Lower lobe of right lung (tissue), 2 donors: ENCODE results near the gene ADAM23. TPM values are rescaled to one million over a fixed set of nuclear protein-coding genes. Genes with fewer than 3 reads are reported as not detected.

Experiments
- ATAC-seq, 2 donors: fragments of 200-7000 bp; cut with Tn5 transposase; one replicate each; pipeline ENCODE4 v1.9.1; 2020 to 2022; ENCODE audit warnings: mild to moderate bottlenecking in 2 of 2, moderate library complexity in 2 of 2
- DNase-seq: peaks from one replicate; pipeline ENCODE4 v3.0.0-alpha.2; 2020
- H3K27ac ChIP-seq: fragments of 200-600 bp; one replicate; pipeline ENCODE4 v1.8.0; 2022
- H3K27me3 ChIP-seq: fragments of 200-600 bp; one replicate; pipeline ENCODE4 v1.8.0; 2022; ENCODE audit warnings: low read depth
- H3K36me3 ChIP-seq: fragments of 200-600 bp; one replicate; pipeline ENCODE4 v1.8.0; 2022; ENCODE audit warnings: mild to moderate bottlenecking
- H3K4me1 ChIP-seq: fragments of 200-600 bp; one replicate; pipeline ENCODE4 v1.8.0; 2022
- H3K4me3 ChIP-seq: fragments of 200-600 bp; one replicate; pipeline ENCODE4 v1.8.0; 2022; ENCODE audit warnings: mild to moderate bottlenecking
- H3K9me3 ChIP-seq: fragments of 200-600 bp; one replicate; pipeline ENCODE4 v1.8.0; 2022
- CTCF ChIP-seq: fragments of 200-600 bp; IDR thresholded peaks from one replicate; pipeline ENCODE4 v1.8.0; 2022; ENCODE audit warnings: antibody characterized with exemption, mild to moderate bottlenecking
- intact Hi-C: fragments of 100-400 bp; cut with DNase I; formaldehyde crosslinking; loops from one replicate; pipeline ENCODE4 v1.11.0; 2022
- total RNA-seq: library from RNA; stranded (reverse); fragmentation: NEBNext Ultra II Directional; extraction: Animal tissue kit (Norgen Biotek cat#: 25700); gene quantifications from one replicate; pipeline ENCODE4 v1.2.1, GENCODE V29; 2021
- donor health status: DM: no; HTN: yes; CAD: no; lungs with severe emphysema.

Gene ADAM23
- total RNA-seq, 1 donor from 2014 or later, result 2.5 TPM

GRCh38 chr2:206457188-206457634, 13.9 kb downstream of the ADAM23 start:
- ATAC-seq, result no peak
- no peak overlapping the region for H3K4me3 ChIP-seq
- H3K9me3 ChIP-seq, result no peaks in the 10 kb centered on the region
- H3K4me1 ChIP-seq, result no peaks in the 10 kb centered on the region
- H3K27ac ChIP-seq, result no peak overlapping the region
- no peaks in the 10 kb centered on the region for H3K36me3 ChIP-seq
- DNase-seq, result no peak
- TF ChIP-seq CTCF, result no peak
- no peaks in the 10 kb centered on the region for H3K27me3 ChIP-seq
- intact Hi-C loops, result no loop called here

GRCh38 chr2:206462240-206462854, 19.0 kb downstream of the ADAM23 start:
- Histone ChIP-seq H3K36me3 (no peaks in the 10 kb centered on the region), H3K4me3 (no peak overlapping the region), H3K27me3 (no peaks in the 10 kb centered on the region), H3K4me1 (no peaks in the 10 kb centered on the region), H3K9me3 (no peaks in the 10 kb centered on the region), H3K27ac (no peak overlapping the region)
- no peak for ATAC-seq
- no peak for DNase-seq
- intact Hi-C loops, result no loop called here
- TF ChIP-seq CTCF, result no peak

DNA sequence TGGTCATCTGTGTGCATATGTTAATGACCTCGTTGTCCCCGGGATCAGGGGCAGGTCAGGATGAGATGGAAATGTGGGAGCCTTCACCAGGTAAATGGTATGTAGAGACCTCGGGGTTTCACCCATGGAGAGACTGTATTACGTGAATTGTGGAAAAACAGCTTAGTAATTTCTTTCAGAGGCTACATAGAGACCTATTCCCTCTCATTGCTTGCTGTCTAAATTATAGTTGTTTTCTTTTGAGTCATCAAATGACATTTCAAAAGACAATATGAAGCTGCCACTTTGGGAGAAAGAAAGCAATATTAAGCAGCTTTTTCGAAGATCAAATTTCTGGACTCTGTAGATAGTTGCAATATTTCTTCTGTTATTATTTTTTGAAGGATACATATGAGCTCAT, 20.4 kb downstream of the ADAM23 start:
- Histone ChIP-seq H3K36me3 (no peaks in the 10 kb centered on the region), H3K9me3 (no peaks in the 10 kb centered on the region), H3K4me1 (no peaks in the 10 kb centered on the region), H3K27me3 (no peaks in the 10 kb centered on the region), H3K4me3 (no peak overlapping the region), H3K27ac (no peak overlapping the region)
- TF ChIP-seq CTCF, result no peak
- ATAC-seq (no peak), DNase-seq (no peak)
- intact Hi-C loops, result no loop called here

DNA sequence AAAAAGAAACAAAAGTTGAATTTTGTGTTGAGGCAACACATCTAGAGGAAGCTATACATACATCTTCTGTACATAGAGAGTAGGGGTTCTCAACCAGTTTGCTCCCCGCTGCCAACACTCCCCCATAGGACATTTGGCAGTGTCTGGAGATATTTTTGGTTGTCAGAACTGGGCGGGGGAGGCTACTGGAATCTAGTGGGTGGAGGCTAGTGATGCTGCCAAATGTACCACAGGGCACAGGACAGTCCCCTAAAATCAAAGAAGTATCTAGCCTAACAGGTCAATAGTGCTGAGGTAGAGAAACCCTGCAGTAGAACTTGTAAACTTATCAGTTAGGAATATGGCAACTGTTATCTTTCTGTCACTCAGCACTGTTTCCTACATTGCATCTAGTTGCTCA, 21.3 kb downstream of the ADAM23 start:
- ATAC-seq, result no peak
- no peak for DNase-seq
- intact Hi-C loops, result no loop called here
- no peaks in the 10 kb centered on the region for H3K27me3 ChIP-seq
- no peaks in the 10 kb centered on the region for H3K36me3 ChIP-seq
- no peak overlapping the region for H3K27ac ChIP-seq
- H3K4me3 ChIP-seq, result no peak overlapping the region
- H3K9me3 ChIP-seq, result no peaks in the 10 kb centered on the region
- no peaks in the 10 kb centered on the region for H3K4me1 ChIP-seq
- no peak for TF ChIP-seq CTCF

DNA sequence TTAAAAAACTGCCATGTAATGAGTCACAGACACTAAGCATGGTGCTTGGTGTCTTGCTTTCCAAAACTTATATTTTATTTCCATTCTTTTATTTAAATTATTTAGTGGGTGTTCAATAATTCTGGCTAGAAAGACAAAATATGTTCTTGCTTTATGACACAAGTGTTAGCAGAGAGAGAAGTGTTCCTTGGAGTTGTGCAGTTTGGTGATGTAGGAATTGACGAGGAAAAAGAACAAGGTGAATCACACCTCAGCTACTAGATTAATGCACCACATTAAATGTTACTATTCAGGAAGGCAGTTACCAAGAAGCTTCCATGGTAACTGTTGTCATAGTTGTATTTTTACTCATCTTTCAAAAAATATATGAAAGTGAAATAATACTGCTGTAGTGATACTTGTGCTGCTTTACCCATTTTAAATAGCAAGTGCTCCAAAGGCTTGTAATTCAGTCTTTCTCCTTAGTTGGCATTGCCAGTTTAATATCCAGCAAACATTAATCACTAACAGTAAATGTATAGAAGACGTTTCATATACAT, 28.3 kb downstream of the ADAM23 start:
- TF ChIP-seq CTCF, result no peak
- intact Hi-C loops, result no loop called here
- no peaks in the 10 kb centered on the region for H3K27me3 ChIP-seq
- no peak for DNase-seq
- H3K4me1 ChIP-seq, result no peaks in the 10 kb centered on the region
- H3K4me3 ChIP-seq, result no peak overlapping the region
- H3K27ac ChIP-seq, result no peak overlapping the region
- no peak for ATAC-seq
- no peaks in the 10 kb centered on the region for H3K9me3 ChIP-seq
- H3K36me3 ChIP-seq, result no peaks in the 10 kb centered on the region
